IMR-90 (cell line): ENCODE data around the gene GPR158. TPM values are rescaled to one million over a fixed set of nuclear protein-coding genes. Genes with fewer than 3 reads are reported as not detected.

Experiments used
- ATAC-seq: fragments of 200-7000 bp; cut with Tn5 transposase; 2 replicates; pipeline ENCODE4 v1.9.1; 2020; ENCODE audit warnings: low read depth, mild to moderate bottlenecking, moderate library complexity
- BruUV-seq: library from RNA; stranded (reverse); fragments of 400-500 nt; replicated peaks from 2 replicates; lab custom pipeline; 2021; lab: Mats Ljungman, UMichigan
- CTCF ChIA-PET: fragments of 300-600 bp; formaldehyde crosslinking; extraction: SDS; loops from one replicate; lab custom pipeline; 2021; ENCODE audit warnings: antibody characterized with exemption; lab: Yijun Ruan, JAX
- POLR2A ChIA-PET: fragments of 300-600 bp; sonication (Branson Sonifier 250); formaldehyde crosslinking; loops from one replicate; lab custom pipeline; 2022; ENCODE audit warnings: antibody characterized with exemption; ENCODE audit not compliant: unreplicated experiment; lab: Charles Lee
- DNase-seq: peaks from one replicate; pipeline ENCODE4 v3.0.0; 2013
- H2AFZ ChIP-seq: replicated peaks from 2 replicates; pipeline ENCODE3; 2013; ENCODE audit warnings: low read length, mild to moderate bottlenecking; ENCODE audit not compliant: poor library complexity
- H2AK5ac ChIP-seq: 2 replicates; pipeline ENCODE4 v1.6.1; 2013; ENCODE audit warnings: low read depth, low read length, inconsistent platforms
- H2AK9ac ChIP-seq: replicated peaks from 2 replicates; pipeline ENCODE3; 2013; ENCODE audit warnings: mild to moderate bottlenecking, low read depth, low read length, moderate library complexity; ENCODE audit not compliant: poor library complexity
- H2BK120ac ChIP-seq: 2 replicates; pipeline ENCODE4 v1.6.1; 2013; ENCODE audit warnings: low read depth, low read length, inconsistent platforms
- H2BK15ac ChIP-seq: 3 replicates; pipeline ENCODE4 v1.6.1; 2013; ENCODE audit warnings: low read depth, low read length, inconsistent platforms
- H2BK20ac ChIP-seq: 2 replicates; pipeline ENCODE4 v1.6.1; 2013; ENCODE audit warnings: low read depth, mild to moderate bottlenecking, inconsistent platforms, low read length, moderate library complexity
- H2BK5ac ChIP-seq: 2 replicates; pipeline ENCODE4 v1.6.1; 2013; ENCODE audit warnings: mild to moderate bottlenecking, low read depth, low read length, inconsistent platforms; ENCODE audit not compliant: poor library complexity, severe bottlenecking
- H3K14ac ChIP-seq: replicated peaks from 2 replicates; pipeline ENCODE4 v1.6.1; 2013; ENCODE audit warnings: low read depth, low read length, inconsistent platforms
- H3K18ac ChIP-seq: 2 replicates; pipeline ENCODE4 v1.6.1; 2013; ENCODE audit warnings: low read depth, low read length, control low read depth
- H3K23ac ChIP-seq: 2 replicates; pipeline ENCODE4 v1.6.1; 2013; ENCODE audit warnings: low read depth, low read length, inconsistent platforms
- H3K27ac ChIP-seq: 2 replicates; pipeline ENCODE4 v1.5.1; 2013; ENCODE audit warnings: mild to moderate bottlenecking, control low read depth, low read length; ENCODE audit not compliant: insufficient read depth
- H3K27me3 ChIP-seq: 2 replicates; pipeline ENCODE4 v1.6.1; 2013; ENCODE audit warnings: low read length; ENCODE audit not compliant: control insufficient read depth, insufficient read depth
- H3K36me3 ChIP-seq: 2 replicates; pipeline ENCODE4 v1.6.1; 2013; ENCODE audit warnings: low read length, mixed read lengths; ENCODE audit not compliant: control insufficient read depth, insufficient read depth
- H3K4ac ChIP-seq: 2 replicates; pipeline ENCODE4 v1.6.1; 2013; ENCODE audit warnings: low read depth, low read length, inconsistent platforms
- H3K4me1 ChIP-seq: 2 replicates; pipeline ENCODE4 v1.6.1; 2013; ENCODE audit warnings: low read length, mixed read lengths; ENCODE audit not compliant: control insufficient read depth, insufficient read depth
- H3K4me2 ChIP-seq: 2 replicates; pipeline ENCODE4 v1.6.1; 2013; ENCODE audit warnings: low read depth, mild to moderate bottlenecking, control low read depth, low read length, moderate library complexity
- H3K4me3 ChIP-seq: 2 replicates; pipeline ENCODE4 v1.5.1; 2013; ENCODE audit warnings: low read depth, mild to moderate bottlenecking, control low read depth, low read length, moderate library complexity; ENCODE audit not compliant: insufficient read depth
- H3K56ac ChIP-seq: 2 replicates; pipeline ENCODE4 v1.6.1; 2013; ENCODE audit warnings: low read length, inconsistent platforms; ENCODE audit not compliant: insufficient read depth; ENCODE audit errors: extremely low read depth
- H3K79me1 ChIP-seq, 2 experiments: 2 replicates each; pipeline ENCODE4 v1.6.1; 2013; ENCODE audit warnings: low read length in 2 of 2, inconsistent platforms in 1 of 2, low read depth in 1 of 2
- H3K9ac ChIP-seq: 2 replicates; pipeline ENCODE4 v1.6.1; 2013; ENCODE audit warnings: low read depth, low read length, control low read depth
- H3K9me1 ChIP-seq: 2 replicates; pipeline ENCODE4 v1.6.1; 2013; ENCODE audit warnings: low read length, inconsistent platforms; ENCODE audit not compliant: insufficient read depth
- H3K9me3 ChIP-seq: 2 replicates; pipeline ENCODE4 v1.6.1; 2013; ENCODE audit warnings: low read length; ENCODE audit not compliant: control insufficient read depth, insufficient read depth
- H4K20me1 ChIP-seq: 2 replicates; pipeline ENCODE4 v1.6.1; 2013; ENCODE audit warnings: low read length, inconsistent platforms; ENCODE audit not compliant: insufficient read depth
- H4K5ac ChIP-seq: 2 replicates; pipeline ENCODE4 v1.6.1; 2013; ENCODE audit warnings: mild to moderate bottlenecking, low read depth, low read length, control low read depth
- H4K8ac ChIP-seq, 2 experiments: 2 replicates each; pipeline ENCODE4 v1.6.1; 2013; ENCODE audit warnings: low read depth in 2 of 2, low read length in 2 of 2, control low read depth in 1 of 2, inconsistent platforms in 1 of 2
- H4K91ac ChIP-seq: 2 replicates; pipeline ENCODE4 v1.6.1; 2013; ENCODE audit warnings: low read depth, low read length, inconsistent platforms; ENCODE audit not compliant: insufficient read depth
- BHLHE40 ChIP-seq: fragments of 150-350 bp; IDR thresholded peaks from 2 replicates; pipeline ENCODE4 v1.6.1; 2016; ENCODE audit warnings: mild to moderate bottlenecking, low read depth, low read length
- CEBPB ChIP-seq: IDR thresholded peaks from 2 replicates; pipeline ENCODE4 v1.6.1; 2012; ENCODE audit warnings: low read depth, low read length, improper control_type of control experiment
- CTCF ChIP-seq: conservative IDR thresholded peaks from 2 replicates; pipeline ENCODE4 v1.5.1; 2012; ENCODE audit warnings: mild to moderate bottlenecking, low read depth, low read length, improper control_type of control experiment
- ELK1 ChIP-seq: fragments of 150-350 bp; IDR thresholded peaks from 2 replicates; pipeline ENCODE4 v1.6.1; 2016; ENCODE audit warnings: low read depth, mild to moderate bottlenecking, low read length, moderate library complexity, borderline replicate concordance
- FOS ChIP-seq: fragments of 150-350 bp; IDR thresholded peaks from 2 replicates; pipeline ENCODE4 v1.6.1; 2016; ENCODE audit warnings: low read depth, low read length
- MAFK ChIP-seq: IDR thresholded peaks from 2 replicates; pipeline ENCODE4 v1.6.1; 2012; ENCODE audit warnings: low read depth, low read length, improper control_type of control experiment
- MXI1 ChIP-seq: IDR thresholded peaks from 2 replicates; pipeline ENCODE4 v1.6.1; 2012; ENCODE audit warnings: low read depth, mild to moderate bottlenecking, low read length, moderate library complexity, borderline replicate concordance
- RCOR1 ChIP-seq: IDR thresholded peaks from 2 replicates; pipeline ENCODE4 v1.6.1; 2012; ENCODE audit warnings: mild to moderate bottlenecking, low read length, improper control_type of control experiment; ENCODE audit not compliant: insufficient replicate concordance
- RFX5 ChIP-seq: IDR thresholded peaks from 2 replicates; pipeline ENCODE4 v1.8.0; 2012; ENCODE audit warnings: low read depth, mild to moderate bottlenecking, low read length, moderate library complexity
- SMC3 ChIP-seq: fragments of 150-350 bp; IDR thresholded peaks from 2 replicates; pipeline ENCODE4 v1.6.1; 2016; ENCODE audit warnings: low read depth, mild to moderate bottlenecking, antibody characterized with exemption, low read length, moderate library complexity
- USF2 ChIP-seq: fragments of 150-350 bp; IDR thresholded peaks from 2 replicates; pipeline ENCODE4 v1.6.1; 2017; ENCODE audit warnings: mild to moderate bottlenecking, antibody characterized with exemption, low read length, low read depth
- WGBS, 2 experiments: methylation state at CpG; one replicate each; pipeline versions ENCODE4 v1.1.5 to v1.1.7; 2013; ENCODE audit warnings: missing lambda C conversion rate in 2 of 2; ENCODE audit not compliant: insufficient read length in 1 of 2; ENCODE audit errors: extremely low coverage in 2 of 2; 5-methylcytosine and 5-hydroxymethylcytosine counted together
- dilution Hi-C: fragments of 300-500 bp; cut with HindIII; formaldehyde crosslinking; loops from one replicate; pipeline ENCODE4 v1.14.3; 2018; ENCODE audit warnings: low sequenced_read_pairs; ENCODE audit not compliant: unreplicated experiment
- in situ Hi-C: fragments of 300-500 bp; cut with MboI; formaldehyde crosslinking; loops from 3 replicates; pipeline ENCODE4 v1.14.3; 2019; ENCODE audit warnings: low sequenced_read_pairs, inconsistent platforms, mixed read lengths
- intact Hi-C: fragments of 100-400 bp; cut with micrococcal nuclease; formaldehyde crosslinking; loops from 2 replicates; pipeline ENCODE4 v1.10.0; 2022
- polyA plus RNA-seq, 3 experiments: library from polyadenylated mRNA; depleted of rRNA; stranded (reverse); fragments of >200 nt; gene quantifications; 2 replicates each; pipeline ENCODE4 v1.2.3, GENCODE V29; 2012; ENCODE audit warnings: low replicate concordance in 1 of 3
- total RNA-seq: library from RNA; depleted of rRNA; stranded (reverse); fragments of >200 nt; gene quantifications from 2 replicates; pipeline ENCODE4 v1.2.3, GENCODE V29; 2012

GPR158 gene
- total and polyA plus RNA-seq, 2 of the 4 experiments (the other 2 are of a cell fraction), result not detected

- intact Hi-C loops, result no loop called here
- no peak for ATAC-seq
- Histone ChIP-seq H4K20me1 (no peaks in the 10 kb centered on the region), H2BK120ac (no peak overlapping the region), H2AK5ac (no peak overlapping the region), H4K91ac (no peak overlapping the region), H3K56ac (no peak overlapping the region), H2BK15ac (no peak overlapping the region), H3K4me2 (no peak overlapping the region), H3K4me3 (no peak overlapping the region), H3K27ac (no peak overlapping the region), H3K14ac (no peak overlapping the region), H4K8ac (no peak overlapping the region), H3K23ac (no peak overlapping the region), H3K36me3 (no peaks in the 10 kb centered on the region), H2BK5ac (no peak overlapping the region), H3K4ac (no peak overlapping the region), H3K18ac (no peak overlapping the region), H3K9me3 (peaks cover 4% of the 10 kb centered on the region; the same call in 1 of the 2 replicates), H2BK20ac (no peak overlapping the region), H3K4me1 (no peaks in the 10 kb centered on the region), H2AFZ (no peak overlapping the region), H3K79me1 (no peaks in the 10 kb centered on the region), H3K9ac (no peak overlapping the region), H2AK9ac (no peak overlapping the region), H3K27me3 (no peaks in the 10 kb centered on the region), H4K5ac (no peak overlapping the region), H3K9me1 (no peaks in the 10 kb centered on the region)
- in situ Hi-C loops, result no loop called here
- POLR2A ChIA-PET, result interaction anchor here (0.6 kb wide), 1 partner anchor 34 kb away, joined by 3 read pairs; no protein-coding TSS in a partner anchor
- dilution Hi-C loops, result no loop called here
- CTCF ChIA-PET, result no interaction called here
- DNase-seq, result no peak
- no TSS peak for BruUV-seq
- TF ChIP-seq CEBPB (no peak), MAFK (no peak), ELK1 (no peak), FOS (no peak), CTCF (no peak), RFX5 (no peak), MXI1 (no peak), SMC3 (no peak), USF2 (no peak), RCOR1 (no peak), BHLHE40 (no peak)
- WGBS, 2 experiments, result 17% methylated on average over 1 of the region's 4 CpGs; no CpG with 5 or more reads in 1 of the 2 experiments
Observed at GRCh38 chr10:25604591-25604990, 429.8 kb downstream of the GPR158 start.
